ENCODE measurements around the gene OSBP2.

- TF ChIP-seq CREB1 (CRISPR knock-in tag; IDR thresholded peaks at IDR 0.05; ENCODE audit: low read depth), result no peak
- TF ChIP-seq CTCF (conservative IDR thresholded peaks at IDR 0.05; ENCODE audit: low read depth in 2 of 2), result no peak
- no peak for TF ChIP-seq EZH2phosphoT487 (IDR thresholded peaks at IDR 0.05; ENCODE audit: unreplicated experiment)
- TF ChIP-seq EZH2 (IDR thresholded peaks at IDR 0.05; ENCODE audit: low read depth, unreplicated experiment), result no peak
- TF ChIP-seq ZNF331 (CRISPR knock-in tag; IDR thresholded peaks at IDR 0.05; ENCODE audit: low read depth), result no peak
- TF ChIP-seq, protein P1, sequence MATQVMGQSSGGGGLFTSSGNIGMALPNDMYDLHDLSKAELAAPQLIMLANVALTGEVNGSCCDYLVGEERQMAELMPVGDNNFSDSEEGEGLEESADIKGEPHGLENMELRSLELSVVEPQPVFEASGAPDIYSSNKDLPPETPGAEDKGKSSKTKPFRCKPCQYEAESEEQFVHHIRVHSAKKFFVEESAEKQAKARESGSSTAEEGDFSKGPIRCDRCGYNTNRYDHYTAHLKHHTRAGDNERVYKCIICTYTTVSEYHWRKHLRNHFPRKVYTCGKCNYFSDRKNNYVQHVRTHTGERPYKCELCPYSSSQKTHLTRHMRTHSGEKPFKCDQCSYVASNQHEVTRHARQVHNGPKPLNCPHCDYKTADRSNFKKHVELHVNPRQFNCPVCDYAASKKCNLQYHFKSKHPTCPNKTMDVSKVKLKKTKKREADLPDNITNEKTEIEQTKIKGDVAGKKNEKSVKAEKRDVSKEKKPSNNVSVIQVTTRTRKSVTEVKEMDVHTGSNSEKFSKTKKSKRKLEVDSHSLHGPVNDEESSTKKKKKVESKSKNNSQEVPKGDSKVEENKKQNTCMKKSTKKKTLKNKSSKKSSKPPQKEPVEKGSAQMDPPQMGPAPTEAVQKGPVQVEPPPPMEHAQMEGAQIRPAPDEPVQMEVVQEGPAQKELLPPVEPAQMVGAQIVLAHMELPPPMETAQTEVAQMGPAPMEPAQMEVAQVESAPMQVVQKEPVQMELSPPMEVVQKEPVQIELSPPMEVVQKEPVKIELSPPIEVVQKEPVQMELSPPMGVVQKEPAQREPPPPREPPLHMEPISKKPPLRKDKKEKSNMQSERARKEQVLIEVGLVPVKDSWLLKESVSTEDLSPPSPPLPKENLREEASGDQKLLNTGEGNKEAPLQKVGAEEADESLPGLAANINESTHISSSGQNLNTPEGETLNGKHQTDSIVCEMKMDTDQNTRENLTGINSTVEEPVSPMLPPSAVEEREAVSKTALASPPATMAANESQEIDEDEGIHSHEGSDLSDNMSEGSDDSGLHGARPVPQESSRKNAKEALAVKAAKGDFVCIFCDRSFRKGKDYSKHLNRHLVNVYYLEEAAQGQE (IDR thresholded peaks at IDR 0.05; ENCODE audit: unreplicated experiment), result no peak
- no peak for TF ChIP-seq JUNB (IDR thresholded peaks at IDR 0.05; ENCODE audit: unreplicated experiment)
- no peak for TF ChIP-seq STAT1 (IDR thresholded peaks at IDR 0.05; ENCODE audit: unreplicated experiment)
- no peak for TF ChIP-seq POLR2AphosphoS5 (IDR thresholded peaks at IDR 0.05; ENCODE audit: low read depth)
- TF ChIP-seq, protein P2, sequence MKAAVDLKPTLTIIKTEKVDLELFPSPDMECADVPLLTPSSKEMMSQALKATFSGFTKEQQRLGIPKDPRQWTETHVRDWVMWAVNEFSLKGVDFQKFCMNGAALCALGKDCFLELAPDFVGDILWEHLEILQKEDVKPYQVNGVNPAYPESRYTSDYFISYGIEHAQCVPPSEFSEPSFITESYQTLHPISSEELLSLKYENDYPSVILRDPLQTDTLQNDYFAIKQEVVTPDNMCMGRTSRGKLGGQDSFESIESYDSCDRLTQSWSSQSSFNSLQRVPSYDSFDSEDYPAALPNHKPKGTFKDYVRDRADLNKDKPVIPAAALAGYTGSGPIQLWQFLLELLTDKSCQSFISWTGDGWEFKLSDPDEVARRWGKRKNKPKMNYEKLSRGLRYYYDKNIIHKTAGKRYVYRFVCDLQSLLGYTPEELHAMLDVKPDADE (IDR thresholded peaks at IDR 0.05), result no peak
Observed at GRCh38 chr22:30747493-30747892, 52.8 kb downstream of the OSBP2 start.
